HCT116 (cell line): Measurements from ENCODE around the gene MRPS27. TPM values are rescaled to one million over a fixed set of nuclear protein-coding genes. Genes with fewer than 3 reads are reported as not detected.

Experiments
- ATAC-seq: fragments of 200-7000 bp; cut with Tn5 transposase; 2 replicates; pipeline ENCODE4 v1.9.1; 2020; ENCODE audit warnings: mild to moderate bottlenecking, moderate library complexity
- BruUV-seq: library from RNA; stranded (reverse); fragments of 400-500 nt; replicated peaks from 2 replicates; lab custom pipeline; 2021; lab: Mats Ljungman, UMichigan
- CTCF ChIA-PET: fragments of 300-600 bp; sonication (Branson Sonifier 250); formaldehyde crosslinking; loops from one replicate; lab custom pipeline; 2021; ENCODE audit warnings: antibody characterized with exemption; lab: Charles Lee
- POLR2A ChIA-PET: fragments of 300-600, 350-600 bp; sonication (Branson Sonifier 250); formaldehyde crosslinking; loops from one replicate; lab custom pipeline; 2021; ENCODE audit warnings: antibody characterized with exemption; lab: Charles Lee
- RAD21 ChIA-PET, 2 experiments: fragments of 300-600 bp; sonication (Branson Sonifier 250); formaldehyde crosslinking; loops; one replicate each; lab custom pipeline; 2023; ENCODE audit warnings: low total read pairs in 2 of 2; ENCODE audit not compliant: uncharacterized antibody in 2 of 2, unreplicated experiment in 2 of 2, low non-redundant PET in 1 of 2; lab: Charles Lee
- DNase-seq: peaks from one replicate; pipeline ENCODE4 v3.0.0-alpha.2; 2010; ENCODE audit warnings: low read depth, low spot score
- H2AFZ ChIP-seq: fragments of 200-600 bp; shearing (Covaris generic), sonication (generic); 2 replicates; pipeline ENCODE4 v1.6.1; 2017; ENCODE audit warnings: low read depth, mixed run types, mixed read lengths, antibody characterized with exemption, low read length; ENCODE audit not compliant: poor library complexity, severe bottlenecking
- H3K27ac ChIP-seq: 2 replicates; pipeline ENCODE4 v1.5.1; 2012; ENCODE audit warnings: low read depth, low read length
- H3K27me3 ChIP-seq: fragments of 200-600 bp; sonication (generic); 2 replicates; pipeline ENCODE4 v1.6.1; 2016; ENCODE audit warnings: mixed run types, low read length, mixed read lengths; ENCODE audit not compliant: insufficient read depth
- H3K36me3 ChIP-seq, 2 experiments: fragments of 200-500 bp in 1 of 2; fragments of 200-600 bp in 1 of 2; sonication (Bioruptor generic) in 1 of 2; sonication (generic) in 1 of 2; 2 replicates each; pipeline versions ENCODE4 v1.5.1 to v1.6.1; 2014 to 2016; ENCODE audit warnings: low read length in 2 of 2, inconsistent platforms in 1 of 2, mixed read lengths in 1 of 2, mixed run types in 1 of 2; ENCODE audit not compliant: insufficient read depth in 2 of 2, control insufficient read depth in 1 of 2
- H3K4me1 ChIP-seq, 2 experiments: fragments of 200-600 bp in 1 of 2; sonication (generic) in 1 of 2; 2 replicates each; pipeline versions ENCODE4 v1.5.1 to v1.6.1; 2012 to 2017; ENCODE audit warnings: low read length in 2 of 2, inconsistent platforms in 1 of 2, mild to moderate bottlenecking in 1 of 2, mixed read lengths in 1 of 2, mixed run types in 1 of 2, moderate library complexity in 1 of 2; ENCODE audit not compliant: insufficient read depth in 2 of 2, control insufficient read depth in 1 of 2
- H3K4me2 ChIP-seq: fragments of 200-600 bp; sonication (generic); 2 replicates; pipeline ENCODE4 v1.6.1; 2017; ENCODE audit warnings: mixed run types, low read length, mixed read lengths
- H3K4me3 ChIP-seq, 2 experiments: fragments of 200-600 bp in 1 of 2; sonication (generic) in 1 of 2; replicated peaks in 1 of 2; 2 replicates each; pipeline ENCODE4 v1.5.1; 2011 to 2016; ENCODE audit warnings: low read length in 2 of 2, control low read depth in 1 of 2, low read depth in 1 of 2, mild to moderate bottlenecking in 1 of 2, mixed read lengths in 1 of 2, mixed run types in 1 of 2
- H3K79me2 ChIP-seq: fragments of 200-600 bp; sonication (generic); 2 replicates; pipeline ENCODE4 v1.6.1; 2017; ENCODE audit warnings: mild to moderate bottlenecking, mixed run types, low read length, moderate library complexity, mixed read lengths; ENCODE audit not compliant: insufficient read depth
- H3K9ac ChIP-seq: fragments of 200-600 bp; sonication (generic); 2 replicates; pipeline ENCODE4 v1.6.1; 2016; ENCODE audit warnings: low read length, mixed read lengths
- H3K9me2 ChIP-seq: fragments of 200-600 bp; sonication (generic), shearing (Covaris generic); 2 replicates; pipeline ENCODE4 v1.6.1; 2017; ENCODE audit warnings: mixed run types, mild to moderate bottlenecking, moderate library complexity; ENCODE audit not compliant: insufficient read depth
- H3K9me3 ChIP-seq, 2 experiments: fragments of 200-500 bp in 1 of 2; fragments of 200-600 bp in 1 of 2; sonication (Bioruptor generic) in 1 of 2; sonication (generic) in 1 of 2; 2 replicates each; pipeline ENCODE4 v1.6.1; 2014 to 2017; ENCODE audit warnings: low read length in 2 of 2, mixed read lengths in 2 of 2, inconsistent platforms in 1 of 2, low read depth in 1 of 2, mild to moderate bottlenecking in 1 of 2, mixed run types in 1 of 2, moderate library complexity in 1 of 2; ENCODE audit not compliant: control insufficient read depth in 1 of 2, insufficient read depth in 1 of 2
- H4K20me1 ChIP-seq: fragments of 200-600 bp; sonication (generic), shearing (Covaris generic); 2 replicates; pipeline ENCODE4 v1.6.1; 2017; ENCODE audit warnings: mixed run types, mild to moderate bottlenecking, moderate library complexity; ENCODE audit not compliant: insufficient read depth
- CBX3 ChIP-seq: IDR thresholded peaks from 2 replicates; pipeline ENCODE4 v1.6.1; 2012; ENCODE audit warnings: low read depth
- CEBPB ChIP-seq: IDR thresholded peaks from 2 replicates; pipeline ENCODE4 v1.6.1; 2012; ENCODE audit warnings: low read depth
- CTCF ChIP-seq, 3 experiments: fragments of 200-600 bp in 1 of 3; sonication (generic) in 1 of 3; IDR thresholded peaks in 2 of 3; conservative IDR thresholded peaks in 1 of 3; 2 replicates each; pipeline ENCODE4 v1.5.1; 2012 to 2017; ENCODE audit warnings: low read depth in 2 of 3, low read length in 2 of 3, antibody characterized with exemption in 1 of 3, borderline replicate concordance in 1 of 3, control low read depth in 1 of 3, mild to moderate bottlenecking in 1 of 3, mixed read lengths in 1 of 3, mixed run types in 1 of 3, moderate library complexity in 1 of 3; ENCODE audit not compliant: insufficient read depth in 1 of 3
- EZH2 ChIP-seq: fragments of 200-600 bp; sonication (generic); IDR thresholded peaks from 2 replicates; pipeline ENCODE4 v1.6.1; 2017; ENCODE audit warnings: antibody characterized with exemption, mixed run types
- FOSL1 ChIP-seq: IDR thresholded peaks from 2 replicates; pipeline ENCODE4 v1.6.1; 2012; ENCODE audit warnings: low read depth
- MAX ChIP-seq: IDR thresholded peaks from 2 replicates; pipeline ENCODE4 v1.6.1; 2012
- POLR2A ChIP-seq: IDR thresholded peaks from 2 replicates; pipeline ENCODE4 v1.7.0; 2011; ENCODE audit warnings: borderline replicate concordance; ENCODE audit not compliant: insufficient read depth, insufficient read length; ENCODE audit errors: extremely low read depth
- POLR2AphosphoS5 ChIP-seq: IDR thresholded peaks from 2 replicates; pipeline ENCODE4 v1.6.1; 2011; ENCODE audit warnings: mild to moderate bottlenecking, low read depth, low read length, moderate library complexity
- RAD21 ChIP-seq: IDR thresholded peaks from 2 replicates; pipeline ENCODE4 v1.6.1; 2012; ENCODE audit warnings: low read depth, mild to moderate bottlenecking
- REST ChIP-seq: IDR thresholded peaks from 2 replicates; pipeline ENCODE4 v1.6.1; 2012; ENCODE audit warnings: low read depth
- SP1 ChIP-seq: IDR thresholded peaks from 2 replicates; pipeline ENCODE4 v1.6.1; 2012; ENCODE audit warnings: low read depth
- SRF ChIP-seq: IDR thresholded peaks from 2 replicates; pipeline ENCODE4 v1.6.1; 2012; ENCODE audit warnings: low read depth
- TCF7L2 ChIP-seq: IDR thresholded peaks from 2 replicates; pipeline ENCODE4 v1.7.0; 2011; ENCODE audit warnings: borderline replicate concordance, inconsistent platforms; ENCODE audit not compliant: insufficient read depth, insufficient read length; ENCODE audit errors: extremely low read depth
- YY1 ChIP-seq: IDR thresholded peaks from 2 replicates; pipeline ENCODE4 v1.6.1; 2011; ENCODE audit warnings: low read length, low read depth, moderate library complexity, mild to moderate bottlenecking; ENCODE audit not compliant: insufficient replicate concordance; ENCODE audit errors: extremely low read depth
- ZFX ChIP-seq: fragments of 450-650 bp; IDR thresholded peaks from 2 replicates; pipeline ENCODE4 v1.6.1; 2017
- intact Hi-C: fragments of 100-400 bp; cut with micrococcal nuclease; formaldehyde crosslinking; loops from 2 replicates; pipeline ENCODE4 v1.10.0; 2022
- total RNA-seq: library from RNA; stranded (reverse); gene quantifications from one replicate; pipeline ENCODE4 v1.2.1, GENCODE V29; 2021; ENCODE audit not compliant: unreplicated experiment
- TF ChIP-seq, protein P1 (sequence below): IDR thresholded peaks from 2 replicates; pipeline ENCODE4 v1.6.1; 2012
- TF ChIP-seq, protein P2 (sequence below): IDR thresholded peaks from 2 replicates; pipeline ENCODE4 v1.6.1; 2011; ENCODE audit warnings: mild to moderate bottlenecking, low read length, moderate library complexity; ENCODE audit not compliant: insufficient replicate concordance; ENCODE audit errors: extremely low read depth

MRPS27 gene
- total RNA-seq, 1 experiment from 2014 or later = 113 TPM

DNA sequence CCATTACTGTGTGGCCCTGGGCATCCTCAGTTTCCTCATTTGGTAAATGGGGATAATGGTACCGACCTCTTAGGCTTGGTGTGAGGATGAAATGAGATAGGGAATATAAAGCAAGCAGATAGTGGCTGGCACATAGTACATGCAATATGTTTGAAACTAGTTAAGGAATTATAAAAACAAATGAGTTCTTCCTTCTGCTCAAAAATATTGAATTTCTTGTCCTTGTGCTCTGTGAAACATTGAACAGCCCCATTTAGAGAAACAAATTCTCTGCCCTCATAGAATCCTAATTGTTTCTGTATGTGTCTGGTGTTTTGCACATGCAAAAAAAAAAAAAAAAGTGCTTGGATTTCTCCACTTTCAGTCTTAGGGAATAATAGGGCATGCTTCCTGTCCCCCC is 39.8 kb upstream of the MRPS27 start (continued):
- no peak for TF ChIP-seq CTCF (IDR thresholded peaks at IDR 0.05 in 2 of 3, conservative IDR thresholded peaks at IDR 0.05 in 1 of 3; ENCODE audit: borderline replicate concordance in 1 of 3, insufficient read depth in 1 of 3, low read depth in 2 of 3, low read length in 2 of 3)
- no peak for TF ChIP-seq RAD21
- no peak for TF ChIP-seq TCF7L2
- no peak for TF ChIP-seq ZFX
- no peak for TF ChIP-seq CEBPB
- no peak for TF ChIP-seq YY1
- TF ChIP-seq, all 23 proteins: peak for 0

GRCh38 chr5:72358925-72359324 is 38.9 kb upstream of the MRPS27 start:
- no peak overlapping the region for H3K27ac ChIP-seq
- no peaks in the 10 kb centered on the region for H3K27me3 ChIP-seq
- DNase-seq (no peak), ATAC-seq (no peak)
- H2AFZ ChIP-seq = no peak overlapping the region
- no peak overlapping the region for H3K9ac ChIP-seq
- RAD21 ChIA-PET = no interaction called here
- CTCF ChIA-PET = interaction anchor here (1.1 kb wide), 1 partner anchor 576 kb away, joined by 3 read pairs; no protein-coding TSS in a partner anchor
- no peak overlapping the region for H3K4me2 ChIP-seq
- POLR2A ChIA-PET = no interaction called here
- no peaks in the 10 kb centered on the region for H3K9me3 ChIP-seq
- H4K20me1 ChIP-seq = no peaks in the 10 kb centered on the region
- H3K36me3 ChIP-seq = peaks cover 0 to 24% of the 10 kb centered on the region in 2 experiments; a peak in 2 of 4 replicates
- H3K9me2 ChIP-seq = no peaks in the 10 kb centered on the region
- no peak overlapping the region for H3K4me3 ChIP-seq
- TF ChIP-seq REST (no peak), CEBPB (no peak), TCF7L2 (no peak), EZH2 (no peak), YY1 (no peak), SRF (no peak), MAX (no peak), POLR2A (no peak), SP1 (no peak), POLR2AphosphoS5 (no peak), CBX3 (no peak), FOSL1 (no peak)
- TF ChIP-seq, protein P1, sequence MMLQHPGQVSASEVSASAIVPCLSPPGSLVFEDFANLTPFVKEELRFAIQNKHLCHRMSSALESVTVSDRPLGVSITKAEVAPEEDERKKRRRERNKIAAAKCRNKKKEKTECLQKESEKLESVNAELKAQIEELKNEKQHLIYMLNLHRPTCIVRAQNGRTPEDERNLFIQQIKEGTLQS = no peak
- TF ChIP-seq, protein P2, sequence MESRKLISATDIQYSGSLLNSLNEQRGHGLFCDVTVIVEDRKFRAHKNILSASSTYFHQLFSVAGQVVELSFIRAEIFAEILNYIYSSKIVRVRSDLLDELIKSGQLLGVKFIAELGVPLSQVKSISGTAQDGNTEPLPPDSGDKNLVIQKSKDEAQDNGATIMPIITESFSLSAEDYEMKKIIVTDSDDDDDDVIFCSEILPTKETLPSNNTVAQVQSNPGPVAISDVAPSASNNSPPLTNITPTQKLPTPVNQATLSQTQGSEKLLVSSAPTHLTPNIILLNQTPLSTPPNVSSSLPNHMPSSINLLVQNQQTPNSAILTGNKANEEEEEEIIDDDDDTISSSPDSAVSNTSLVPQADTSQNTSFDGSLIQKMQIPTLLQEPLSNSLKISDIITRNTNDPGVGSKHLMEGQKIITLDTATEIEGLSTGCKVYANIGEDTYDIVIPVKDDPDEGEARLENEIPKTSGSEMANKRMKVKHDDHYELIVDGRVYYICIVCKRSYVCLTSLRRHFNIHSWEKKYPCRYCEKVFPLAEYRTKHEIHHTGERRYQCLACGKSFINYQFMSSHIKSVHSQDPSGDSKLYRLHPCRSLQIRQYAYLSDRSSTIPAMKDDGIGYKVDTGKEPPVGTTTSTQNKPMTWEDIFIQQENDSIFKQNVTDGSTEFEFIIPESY = no peak
- TF ChIP-seq, all 23 proteins: peak for 0
- no peaks in the 10 kb centered on the region for H3K79me2 ChIP-seq
- peaks cover 10 to 16% of the 10 kb centered on the region in 2 experiments for H3K4me1 ChIP-seq
- no TSS peak for BruUV-seq
- intact Hi-C loops = no loop called here
